ENCODE results near the gene TMEM38B. TPM values are rescaled to one million over a fixed set of nuclear protein-coding genes. Genes with fewer than 3 reads are reported as not detected.

TMEM38B gene
- total RNA-seq, 1 experiment from 2014 or later, result 12.5 TPM

DNA sequence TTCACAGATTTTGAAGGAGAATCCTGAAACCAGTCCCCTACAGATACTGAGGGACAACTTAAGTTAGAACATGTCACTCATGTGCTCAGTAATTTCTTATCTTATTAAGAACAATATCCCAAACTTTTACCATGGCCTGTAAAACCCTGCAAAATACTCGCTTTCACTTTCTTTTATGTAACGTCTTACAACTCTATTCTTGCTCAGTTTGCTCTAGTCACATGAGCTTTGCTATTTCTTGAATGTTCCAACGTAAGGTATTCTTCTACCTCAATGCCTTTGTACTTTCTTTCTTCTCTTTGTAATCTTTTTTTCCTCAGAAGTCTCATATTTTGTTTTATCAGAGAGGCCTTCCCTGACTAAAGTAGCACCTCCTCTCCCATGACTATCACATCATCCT lies 14.1 kb downstream of the TMEM38B start:
- Mint-ChIP-seq H3K36me3 (ENCODE audit: insufficient read depth, unreplicated experiment) (no peaks in the 10 kb centered on the region), H3K9me3 (ENCODE audit: unreplicated experiment) (no peaks in the 10 kb centered on the region), H3K4me1 (ENCODE audit: insufficient read depth, unreplicated experiment) (no peaks in the 10 kb centered on the region), H3K27ac (ENCODE audit: low read depth, unreplicated experiment) (peak overlapping the region; percentile 63), H3K4me3 (ENCODE audit: unreplicated experiment) (no peak overlapping the region), H3K27me3 (ENCODE audit: insufficient read depth, unreplicated experiment) (no peaks in the 10 kb centered on the region)
- intact Hi-C loops (cut with micrococcal nuclease), result no loop called here
- DNase-seq (ENCODE audit: unreplicated experiment), result no peak
- ChIA-PET POLR2A (interaction anchor here (0.9 to 1.8 kb wide), 2 partner anchors 9 to 14 kb away, joined by 4 to 6 read pairs; partner anchors contain the start of gene TMEM38B), CTCF (interaction anchor here (0.7 to 3.9 kb wide), 3 partner anchors 10 to 70 kb away, joined by 5 to 18 read pairs (median 7); no protein-coding TSS in a partner anchor)
- no TSS peak for BruUV-seq (replicated peaks)
- TF ChIP-seq, protein P1, sequence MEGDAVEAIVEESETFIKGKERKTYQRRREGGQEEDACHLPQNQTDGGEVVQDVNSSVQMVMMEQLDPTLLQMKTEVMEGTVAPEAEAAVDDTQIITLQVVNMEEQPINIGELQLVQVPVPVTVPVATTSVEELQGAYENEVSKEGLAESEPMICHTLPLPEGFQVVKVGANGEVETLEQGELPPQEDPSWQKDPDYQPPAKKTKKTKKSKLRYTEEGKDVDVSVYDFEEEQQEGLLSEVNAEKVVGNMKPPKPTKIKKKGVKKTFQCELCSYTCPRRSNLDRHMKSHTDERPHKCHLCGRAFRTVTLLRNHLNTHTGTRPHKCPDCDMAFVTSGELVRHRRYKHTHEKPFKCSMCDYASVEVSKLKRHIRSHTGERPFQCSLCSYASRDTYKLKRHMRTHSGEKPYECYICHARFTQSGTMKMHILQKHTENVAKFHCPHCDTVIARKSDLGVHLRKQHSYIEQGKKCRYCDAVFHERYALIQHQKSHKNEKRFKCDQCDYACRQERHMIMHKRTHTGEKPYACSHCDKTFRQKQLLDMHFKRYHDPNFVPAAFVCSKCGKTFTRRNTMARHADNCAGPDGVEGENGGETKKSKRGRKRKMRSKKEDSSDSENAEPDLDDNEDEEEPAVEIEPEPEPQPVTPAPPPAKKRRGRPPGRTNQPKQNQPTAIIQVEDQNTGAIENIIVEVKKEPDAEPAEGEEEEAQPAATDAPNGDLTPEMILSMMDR (IDR thresholded peaks at IDR 0.05; ENCODE audit: unreplicated experiment), result no peak

DNA sequence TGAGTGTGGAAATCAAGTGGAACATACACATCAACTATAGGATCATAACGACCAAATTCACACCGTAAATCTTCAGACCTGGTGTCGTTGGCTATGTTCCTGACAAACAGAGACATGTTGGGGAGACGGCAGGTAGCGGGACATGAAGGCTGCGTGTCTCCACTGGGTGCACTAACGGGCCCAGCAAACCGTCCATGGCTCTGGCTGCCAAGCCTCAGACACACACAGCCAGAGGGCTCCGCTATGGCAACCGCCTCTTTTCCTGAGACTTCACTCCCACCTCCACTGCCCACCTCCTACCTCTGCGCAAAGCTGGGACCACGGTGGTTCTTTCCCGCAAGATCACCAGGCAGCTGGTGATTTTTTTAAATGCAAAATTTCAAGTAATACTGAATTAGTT lies 16.3 kb downstream of the TMEM38B start:
- ChIA-PET POLR2A (no interaction called here), CTCF (interaction anchor here (1.2 to 4.6 kb wide), 2 partner anchors 30 to 102 kb away, joined by 3 to 21 read pairs; no protein-coding TSS in a partner anchor)
- Mint-ChIP-seq H3K27me3 (ENCODE audit: insufficient read depth, unreplicated experiment) (no peaks in the 10 kb centered on the region), H3K4me3 (ENCODE audit: unreplicated experiment) (no peak overlapping the region), H3K9me3 (ENCODE audit: unreplicated experiment) (no peaks in the 10 kb centered on the region), H3K36me3 (ENCODE audit: insufficient read depth, unreplicated experiment) (no peaks in the 10 kb centered on the region), H3K27ac (ENCODE audit: low read depth, unreplicated experiment) (no peak overlapping the region), H3K4me1 (ENCODE audit: insufficient read depth, unreplicated experiment) (no peaks in the 10 kb centered on the region)
- DNase-seq (ENCODE audit: unreplicated experiment), result no peak
- no TSS peak for BruUV-seq (replicated peaks)
- intact Hi-C loops (cut with micrococcal nuclease), result no loop called here
- TF ChIP-seq, protein P1 (IDR thresholded peaks at IDR 0.05; ENCODE audit: unreplicated experiment), result no peak

DNA sequence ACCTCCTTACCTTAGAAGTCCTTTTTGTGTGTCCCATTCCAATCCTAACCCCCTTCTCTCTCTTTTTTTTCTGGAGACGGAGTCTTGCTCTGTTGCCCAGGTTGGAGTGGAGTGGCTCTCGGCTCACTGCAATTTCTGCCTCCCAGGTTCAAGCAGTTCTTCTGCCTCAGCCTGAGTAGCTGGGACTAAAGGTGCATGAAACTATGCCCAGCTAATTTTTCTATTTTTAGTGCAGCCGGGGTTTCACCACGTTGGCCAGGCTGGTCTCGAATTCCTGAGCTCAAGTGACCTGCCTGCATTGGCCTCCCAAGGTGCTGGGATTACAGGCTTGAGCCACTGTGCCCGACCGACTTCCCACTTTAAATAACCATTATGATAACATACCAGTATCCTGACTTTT lies 17.5 kb downstream of the TMEM38B start:
- no peaks in the 10 kb centered on the region for H3K27me3 Mint-ChIP-seq (ENCODE audit: insufficient read depth, unreplicated experiment)
- H3K9me3 Mint-ChIP-seq (ENCODE audit: unreplicated experiment), result no peaks in the 10 kb centered on the region
- DNase-seq (ENCODE audit: unreplicated experiment), result no peak
- no peaks in the 10 kb centered on the region for H3K36me3 Mint-ChIP-seq (ENCODE audit: insufficient read depth, unreplicated experiment)
- BruUV-seq (replicated peaks), result no TSS peak
- intact Hi-C loops (cut with micrococcal nuclease), result no loop called here
- ChIA-PET CTCF (interaction anchor here (0.6 to 4.6 kb wide), 5 partner anchors 31 to 170 kb away, joined by 3 to 21 read pairs (median 6); no protein-coding TSS in a partner anchor), POLR2A (no interaction called here)
- H3K4me3 Mint-ChIP-seq (ENCODE audit: unreplicated experiment), result no peak overlapping the region
- H3K27ac Mint-ChIP-seq (ENCODE audit: low read depth, unreplicated experiment), result no peak overlapping the region
- no peaks in the 10 kb centered on the region for H3K4me1 Mint-ChIP-seq (ENCODE audit: insufficient read depth, unreplicated experiment)
- TF ChIP-seq, protein P1 (IDR thresholded peaks at IDR 0.05; ENCODE audit: unreplicated experiment), result no peak

DNA sequence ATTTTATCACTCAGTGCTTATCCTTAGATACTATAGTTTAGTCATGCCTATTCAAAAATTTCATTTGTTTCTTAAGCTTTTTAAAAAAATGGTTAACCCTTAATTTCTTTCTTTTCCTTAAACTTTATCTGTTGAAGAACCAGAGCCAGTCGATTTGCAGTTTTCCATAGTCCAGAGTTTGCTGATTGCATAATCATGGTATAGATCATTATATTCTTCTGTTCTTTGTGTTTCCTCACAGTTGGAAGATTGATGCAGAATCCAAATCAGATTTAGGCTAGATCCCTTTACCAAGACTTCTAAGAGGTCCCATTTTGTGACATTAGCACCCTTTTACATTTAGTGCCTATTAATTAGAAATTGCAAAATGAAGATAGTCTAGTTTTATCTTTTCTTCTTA lies 18.0 kb downstream of the TMEM38B start:
- H3K4me3 Mint-ChIP-seq (ENCODE audit: unreplicated experiment), result no peak overlapping the region
- intact Hi-C loops (cut with micrococcal nuclease), result no loop called here
- no peaks in the 10 kb centered on the region for H3K9me3 Mint-ChIP-seq (ENCODE audit: unreplicated experiment)
- no peaks in the 10 kb centered on the region for H3K27me3 Mint-ChIP-seq (ENCODE audit: insufficient read depth, unreplicated experiment)
- H3K4me1 Mint-ChIP-seq (ENCODE audit: insufficient read depth, unreplicated experiment), result no peaks in the 10 kb centered on the region
- H3K27ac Mint-ChIP-seq (ENCODE audit: low read depth, unreplicated experiment), result no peak overlapping the region
- H3K36me3 Mint-ChIP-seq (ENCODE audit: insufficient read depth, unreplicated experiment), result no peaks in the 10 kb centered on the region
- no peak for DNase-seq (ENCODE audit: unreplicated experiment)
- CTCF ChIA-PET, result interaction anchor here (1.0 to 4.6 kb wide), 4 partner anchors 21 to 169 kb away, joined by 3 to 21 read pairs (median 9); no protein-coding TSS in a partner anchor
- no TSS peak for BruUV-seq (replicated peaks)
- TF ChIP-seq, protein P1 (IDR thresholded peaks at IDR 0.05; ENCODE audit: unreplicated experiment), result no peak
- POLR2A ChIA-PET, result no interaction called here

Measured in MCF 10A (cell line).